ENCODE measurements around the gene ANO1. TPM values are rescaled to one million over a fixed set of nuclear protein-coding genes. Genes with fewer than 3 reads are reported as not detected.
A peak's percentile ranks its signal among the peaks of the same experiment; 100 is the strongest.

The ANO1 gene
- total RNA-seq, 4 donors from 2014 or later = 6.8 to 72.6 (median 36.2) TPM

- Histone ChIP-seq H3K27me3 (no peaks in the 10 kb centered on the region), H3K36me3 (no peaks in the 10 kb centered on the region), H3K4me3 (no peak overlapping the region), H3K9me3 (no peaks in the 10 kb centered on the region), H3K27ac (peak overlapping the region; percentile 43 to 45), H3K4me1 (no peaks in the 10 kb centered on the region)
- intact Hi-C loops (cut with DNase I; ENCODE audit: low total_unique reads) = no loop called here
- no peak for TF ChIP-seq POLR2A (IDR thresholded peaks at IDR 0.05)
- TF ChIP-seq, protein P1, sequence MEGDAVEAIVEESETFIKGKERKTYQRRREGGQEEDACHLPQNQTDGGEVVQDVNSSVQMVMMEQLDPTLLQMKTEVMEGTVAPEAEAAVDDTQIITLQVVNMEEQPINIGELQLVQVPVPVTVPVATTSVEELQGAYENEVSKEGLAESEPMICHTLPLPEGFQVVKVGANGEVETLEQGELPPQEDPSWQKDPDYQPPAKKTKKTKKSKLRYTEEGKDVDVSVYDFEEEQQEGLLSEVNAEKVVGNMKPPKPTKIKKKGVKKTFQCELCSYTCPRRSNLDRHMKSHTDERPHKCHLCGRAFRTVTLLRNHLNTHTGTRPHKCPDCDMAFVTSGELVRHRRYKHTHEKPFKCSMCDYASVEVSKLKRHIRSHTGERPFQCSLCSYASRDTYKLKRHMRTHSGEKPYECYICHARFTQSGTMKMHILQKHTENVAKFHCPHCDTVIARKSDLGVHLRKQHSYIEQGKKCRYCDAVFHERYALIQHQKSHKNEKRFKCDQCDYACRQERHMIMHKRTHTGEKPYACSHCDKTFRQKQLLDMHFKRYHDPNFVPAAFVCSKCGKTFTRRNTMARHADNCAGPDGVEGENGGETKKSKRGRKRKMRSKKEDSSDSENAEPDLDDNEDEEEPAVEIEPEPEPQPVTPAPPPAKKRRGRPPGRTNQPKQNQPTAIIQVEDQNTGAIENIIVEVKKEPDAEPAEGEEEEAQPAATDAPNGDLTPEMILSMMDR (IDR thresholded peaks at IDR 0.05) = no peak
- DNase-seq = no peak
Measured at GRCh38 chr11:70129051-70129592, 51.0 kb downstream of the ANO1 start.

- H3K27ac ChIP-seq = no peak overlapping the region
- intact Hi-C loops (cut with DNase I; ENCODE audit: low total_unique reads) = no loop called here
- H3K36me3 ChIP-seq = no peaks in the 10 kb centered on the region
- no peaks in the 10 kb centered on the region for H3K4me1 ChIP-seq
- TF ChIP-seq POLR2A (IDR thresholded peaks at IDR 0.05) = no peak
- TF ChIP-seq, protein P1 (IDR thresholded peaks at IDR 0.05) = no peak
- H3K9me3 ChIP-seq = no peaks in the 10 kb centered on the region
- no peak overlapping the region for H3K4me3 ChIP-seq
- no peaks in the 10 kb centered on the region for H3K27me3 ChIP-seq
- DNase-seq = no peak
Measured at GRCh38 chr11:70130636-70131035, 52.5 kb downstream of the ANO1 start.

GRCh38 chr11:70131606-70132190, 53.6 kb downstream of the ANO1 start:
- intact Hi-C loops (cut with DNase I; ENCODE audit: low total_unique reads) = no loop called here
- H3K27me3 ChIP-seq = no peaks in the 10 kb centered on the region
- H3K9me3 ChIP-seq = no peaks in the 10 kb centered on the region
- no peaks in the 10 kb centered on the region for H3K4me1 ChIP-seq
- H3K36me3 ChIP-seq = no peaks in the 10 kb centered on the region
- no peak overlapping the region for H3K27ac ChIP-seq
- TF ChIP-seq POLR2A (IDR thresholded peaks at IDR 0.05) = no peak
- TF ChIP-seq, protein P1 (IDR thresholded peaks at IDR 0.05) = no peak
- H3K4me3 ChIP-seq = no peak overlapping the region
- no peak for DNase-seq

- no peaks in the 10 kb centered on the region for H3K9me3 ChIP-seq
- no peaks in the 10 kb centered on the region for H3K36me3 ChIP-seq
- DNase-seq = no peak
- no peaks in the 10 kb centered on the region for H3K27me3 ChIP-seq
- intact Hi-C loops (cut with DNase I; ENCODE audit: low total_unique reads) = no loop called here
- H3K27ac ChIP-seq = no peak overlapping the region
- no peak overlapping the region for H3K4me3 ChIP-seq
- H3K4me1 ChIP-seq = no peaks in the 10 kb centered on the region
- TF ChIP-seq, protein P1 (IDR thresholded peaks at IDR 0.05) = no peak
- no peak for TF ChIP-seq POLR2A (IDR thresholded peaks at IDR 0.05)
Measured at GRCh38 chr11:70132641-70133040, 54.5 kb downstream of the ANO1 start.

DNA sequence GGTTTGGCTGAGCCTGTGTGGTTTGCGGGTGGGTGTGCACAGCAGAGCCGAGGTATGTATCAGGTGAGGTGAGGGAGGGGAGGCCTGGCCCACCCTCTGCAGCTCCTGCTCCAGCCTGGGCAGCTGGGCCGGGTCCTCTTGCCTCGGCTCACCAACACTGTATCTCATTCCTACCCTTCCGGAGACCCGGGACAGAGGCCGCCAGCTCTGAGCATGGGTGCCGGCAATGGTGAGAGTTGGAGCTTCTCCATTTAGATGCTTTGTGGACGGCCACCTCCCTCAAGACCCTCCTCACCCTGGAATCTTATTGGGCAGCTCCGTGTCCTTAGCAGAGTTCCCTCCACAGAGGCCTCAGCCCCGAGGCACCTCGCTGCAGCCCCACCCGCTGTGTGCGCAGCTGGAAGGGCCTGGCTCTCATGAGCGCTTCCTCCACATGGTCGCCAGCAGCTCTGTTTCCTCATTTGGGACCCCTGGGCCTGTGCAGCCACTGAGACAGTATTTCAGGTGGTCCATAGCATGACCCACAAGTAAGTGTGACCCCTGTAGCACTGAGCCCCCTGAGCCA, 55.7 kb downstream of the ANO1 start:
- DNase-seq = no peak
- TF ChIP-seq, protein P1 (IDR thresholded peaks at IDR 0.05) = no peak
- no peak for TF ChIP-seq POLR2A (IDR thresholded peaks at IDR 0.05)
- intact Hi-C loops (cut with DNase I; ENCODE audit: low total_unique reads) = no loop called here
- H3K27me3 ChIP-seq = no peaks in the 10 kb centered on the region
- H3K36me3 ChIP-seq = no peaks in the 10 kb centered on the region
- no peak overlapping the region for H3K4me3 ChIP-seq
- H3K4me1 ChIP-seq = no peaks in the 10 kb centered on the region
- no peaks in the 10 kb centered on the region for H3K9me3 ChIP-seq
- H3K27ac ChIP-seq = peak overlapping the region; percentile 75 to 83

All from uterus (tissue), 4 donors.